NCI-H146 treated with DMSO at 0.1 percent for 48 hours (cell line): ENCODE results near the gene NR4A1.

ENCODE experiments used
- DNase-seq: peaks from one replicate; lab custom pipeline; 2025; ENCODE audit not compliant: unreplicated experiment; lab: John Stamatoyannopoulos, UW

The NR4A1 gene

DNA sequence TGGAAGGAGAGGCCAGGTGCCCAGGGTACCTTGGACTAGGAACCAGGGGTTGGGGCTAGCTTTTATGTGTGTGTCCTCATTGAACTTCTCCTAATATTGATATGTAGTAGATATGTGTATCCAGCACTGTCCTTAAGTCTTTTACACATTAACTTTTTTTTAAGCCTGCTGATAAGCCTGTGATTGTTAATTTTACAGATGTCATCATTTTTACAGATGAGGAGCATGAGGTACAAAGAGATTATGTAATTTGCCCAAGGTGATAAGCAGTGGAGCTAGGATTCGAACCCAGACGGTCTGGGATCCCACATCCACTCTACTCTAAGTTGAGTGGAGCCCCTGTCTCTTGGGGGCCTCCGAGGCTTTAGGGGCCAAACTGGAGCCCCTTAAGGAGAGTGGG, 10.2 kb upstream of the NR4A1 start:
- DNase-seq = no peak

DNA sequence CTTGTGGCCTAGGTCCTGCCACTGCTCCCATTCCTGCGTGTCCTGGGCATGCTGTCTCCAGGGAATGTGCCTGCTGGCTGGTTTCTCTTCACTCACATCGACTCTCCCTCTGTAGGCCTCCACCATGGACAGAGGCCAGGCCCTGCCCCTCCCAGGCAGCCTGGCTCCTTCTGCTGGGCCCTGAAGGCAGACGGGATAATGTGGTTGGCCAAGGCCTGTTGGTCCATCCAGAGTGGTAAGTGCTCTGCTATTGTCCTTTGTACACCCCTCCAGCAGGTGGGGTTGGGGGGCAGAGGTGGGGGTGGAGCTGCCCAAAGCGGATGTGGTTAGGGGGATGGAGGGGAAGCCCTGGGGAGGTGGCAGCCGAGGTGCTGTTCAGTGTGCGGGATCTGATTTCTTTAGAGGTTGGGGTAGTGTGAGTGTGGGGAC, 9.5 kb upstream of the NR4A1 start:
- DNase-seq = no peak

DNA sequence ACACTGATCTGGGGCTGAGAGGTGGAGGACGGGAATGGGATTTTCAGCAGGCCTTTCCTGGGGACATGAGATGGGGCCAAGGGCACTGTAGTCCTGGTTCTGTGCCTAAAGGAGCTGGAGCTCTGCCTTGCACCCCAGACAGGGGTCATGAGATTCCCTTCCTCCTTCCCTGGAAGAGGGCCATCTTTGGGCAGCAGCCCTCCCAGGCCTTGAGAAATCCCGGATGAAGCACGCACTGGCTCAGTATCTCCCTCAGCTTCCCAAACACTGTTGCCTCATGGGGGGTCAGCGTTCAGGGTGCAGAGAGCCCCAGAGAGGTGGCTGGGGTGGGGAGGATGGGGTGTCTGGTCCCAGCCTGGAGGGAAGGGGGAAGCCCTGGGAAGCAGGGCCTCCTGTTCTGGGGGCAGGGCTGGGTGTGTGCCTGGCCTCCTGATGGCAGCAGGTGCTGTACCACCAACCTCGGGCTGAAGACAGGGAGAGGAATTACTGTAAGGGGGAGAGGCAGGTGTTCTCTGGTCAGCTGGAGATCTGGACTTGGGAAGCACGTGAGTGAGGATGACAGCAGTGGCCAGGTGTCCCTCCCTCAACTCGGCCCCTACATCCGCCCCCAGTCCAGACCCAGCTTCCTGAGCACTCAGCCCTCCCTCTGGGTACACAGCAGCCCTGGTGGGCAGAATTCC, 8.4 kb upstream of the NR4A1 start:
- peak; percentile 79 for DNase-seq

DNA sequence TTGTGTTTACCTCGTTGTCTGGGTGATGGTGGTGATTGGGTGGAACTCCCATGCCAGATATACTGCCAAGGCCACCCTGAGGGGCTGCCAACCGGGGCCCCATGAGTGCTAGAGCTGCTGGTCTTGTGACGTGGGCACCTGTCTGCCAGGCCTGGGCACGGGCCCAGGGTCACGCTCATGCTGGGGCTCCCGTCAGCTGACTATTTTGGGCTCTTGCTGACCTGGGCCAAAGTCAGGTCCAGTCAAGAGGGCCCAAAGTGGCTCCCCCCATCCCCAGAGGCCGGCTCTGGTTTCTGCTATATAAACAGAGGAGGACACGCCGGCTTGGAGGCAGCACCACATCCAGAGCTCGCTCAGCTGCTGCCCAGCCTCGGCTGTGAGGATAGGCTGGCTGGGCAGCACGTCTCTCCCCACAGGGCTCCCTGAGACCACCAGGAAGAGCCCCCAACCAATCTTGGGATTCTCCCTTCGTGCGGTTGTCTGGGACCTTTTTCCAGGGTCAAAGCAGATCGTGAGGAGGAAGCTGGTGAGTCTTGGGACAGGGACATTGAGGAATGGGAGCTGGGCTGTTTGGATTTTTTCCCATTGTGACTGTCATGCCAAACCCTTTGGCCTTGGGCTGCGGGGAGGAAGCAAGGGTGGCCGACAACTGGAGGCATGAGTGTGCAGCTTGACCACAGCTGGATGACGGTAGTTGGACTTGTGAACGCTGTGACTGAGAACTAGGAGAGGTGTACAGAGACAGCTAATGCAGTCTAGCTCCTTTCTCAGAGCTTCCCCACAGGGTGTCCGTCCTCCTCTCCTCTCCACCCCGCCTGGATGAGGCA, 7.6 kb upstream of the NR4A1 start:
- no peak for DNase-seq

DNA sequence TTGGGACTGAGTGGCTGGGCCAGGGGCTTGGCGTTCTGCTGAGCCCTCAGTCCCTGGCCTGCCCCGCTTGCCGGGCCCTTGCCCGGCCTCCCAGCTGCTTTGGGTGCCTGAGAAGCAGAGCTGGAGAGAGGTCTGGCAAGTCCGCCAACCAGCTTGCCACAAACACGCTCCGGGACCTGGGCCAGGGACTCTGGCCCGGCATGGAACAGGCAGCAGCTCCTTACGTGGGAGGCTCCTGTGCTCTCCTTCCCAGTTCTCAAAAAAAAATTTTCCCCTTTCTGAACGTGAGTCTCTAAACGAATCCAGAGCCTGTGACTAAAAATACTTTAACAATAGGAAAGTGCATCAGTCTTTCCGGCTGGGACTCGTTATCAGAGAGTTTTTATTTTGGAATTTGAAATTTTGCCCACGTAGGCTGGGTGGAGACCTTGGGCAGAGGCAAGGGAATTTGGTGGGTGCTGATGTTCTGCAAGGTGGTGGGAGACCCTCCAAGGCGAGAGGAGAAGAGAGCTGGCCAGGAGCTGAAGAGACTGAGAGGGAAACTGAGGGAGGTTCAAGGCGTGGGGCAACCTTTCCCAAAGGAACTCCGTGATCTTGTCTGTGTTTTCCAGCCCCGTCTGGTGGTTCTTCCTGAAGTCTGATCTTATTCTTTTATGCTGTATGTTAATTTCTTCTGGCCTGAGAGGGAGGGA, 6.8 kb upstream of the NR4A1 start:
- DNase-seq = no peak

DNA sequence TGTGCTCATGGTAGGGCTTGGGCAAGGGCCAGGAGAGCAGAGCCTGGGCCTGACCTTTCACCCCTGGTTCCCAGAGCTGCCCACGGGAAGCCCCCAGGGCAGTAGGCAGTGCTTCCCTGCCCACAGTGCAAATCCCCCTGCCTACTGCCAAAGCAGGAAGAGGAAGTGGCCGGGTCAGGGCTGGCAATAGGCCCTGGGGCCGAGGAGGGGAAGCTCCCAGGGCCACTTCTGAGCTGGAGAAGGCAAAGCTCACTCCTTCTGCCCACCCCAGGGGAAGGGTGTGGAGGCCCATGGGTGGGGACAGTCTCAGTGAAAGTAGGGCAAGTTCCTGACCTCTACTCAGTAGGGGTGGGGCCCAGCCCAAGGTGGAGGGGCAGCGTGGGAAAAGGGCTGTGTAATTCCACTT, 5.4 kb upstream of the NR4A1 start:
- DNase-seq = no peak

DNA sequence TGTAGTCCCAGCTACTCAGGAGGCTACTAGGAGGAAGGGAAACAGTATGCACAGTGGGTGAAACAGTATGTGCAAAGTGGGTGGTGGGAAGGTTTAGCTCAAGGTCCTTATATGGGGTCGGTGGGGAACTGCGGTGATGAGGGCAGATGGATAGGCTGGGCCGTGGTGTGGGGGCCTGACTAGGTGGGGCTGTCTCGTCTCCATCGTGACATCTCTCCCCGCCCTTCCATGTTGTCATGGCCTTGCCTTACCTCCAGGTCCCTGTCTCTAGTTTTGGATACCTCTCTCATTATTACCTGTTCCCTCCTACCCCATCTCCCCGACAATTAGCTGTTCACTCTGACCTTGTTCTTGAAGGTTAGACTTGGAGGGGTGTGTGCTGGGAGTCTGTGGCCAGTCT, 4.4 kb upstream of the NR4A1 start:
- DNase-seq = no peak

DNA sequence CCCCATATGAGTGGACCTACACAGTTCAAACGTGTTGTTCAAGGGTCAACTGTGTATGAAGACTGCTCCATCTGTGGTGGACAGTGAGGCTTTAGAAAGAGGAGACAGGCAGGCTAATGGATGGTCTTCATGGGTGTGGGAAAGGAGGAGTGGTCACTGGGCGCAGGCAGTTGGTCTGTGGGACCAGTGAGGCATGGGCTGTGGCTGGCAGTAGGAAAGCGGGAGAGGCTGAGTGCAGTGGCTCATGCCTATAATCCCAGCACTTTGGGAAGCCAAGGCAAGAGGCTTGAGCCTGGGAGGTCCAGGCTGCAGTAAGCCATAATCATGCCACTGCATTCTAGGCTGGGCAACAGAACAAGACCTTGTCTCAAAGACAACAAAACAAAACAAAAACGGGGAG, 2.0 kb upstream of the NR4A1 start:
- no peak for DNase-seq

DNA sequence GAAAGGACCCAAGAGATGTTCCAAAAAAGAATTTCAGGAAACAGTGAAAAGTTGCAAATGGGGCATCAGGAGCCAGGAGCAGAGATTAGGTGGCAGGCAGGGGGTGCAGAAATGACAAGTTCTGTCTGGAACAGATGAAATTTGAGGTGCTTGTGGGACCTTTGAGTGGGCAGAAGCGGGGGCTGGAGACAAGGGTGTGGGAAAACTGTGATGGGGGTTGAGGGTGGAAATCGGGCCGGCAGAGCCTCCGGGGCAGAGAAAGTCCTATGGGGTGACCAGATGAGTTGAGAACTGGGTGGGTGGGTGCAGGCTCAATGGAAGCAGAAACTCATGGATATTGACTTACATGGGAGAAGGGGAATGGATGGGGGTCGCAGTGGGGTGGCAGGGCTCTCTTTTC, 1.6 kb upstream of the NR4A1 start:
- DNase-seq = no peak

DNA sequence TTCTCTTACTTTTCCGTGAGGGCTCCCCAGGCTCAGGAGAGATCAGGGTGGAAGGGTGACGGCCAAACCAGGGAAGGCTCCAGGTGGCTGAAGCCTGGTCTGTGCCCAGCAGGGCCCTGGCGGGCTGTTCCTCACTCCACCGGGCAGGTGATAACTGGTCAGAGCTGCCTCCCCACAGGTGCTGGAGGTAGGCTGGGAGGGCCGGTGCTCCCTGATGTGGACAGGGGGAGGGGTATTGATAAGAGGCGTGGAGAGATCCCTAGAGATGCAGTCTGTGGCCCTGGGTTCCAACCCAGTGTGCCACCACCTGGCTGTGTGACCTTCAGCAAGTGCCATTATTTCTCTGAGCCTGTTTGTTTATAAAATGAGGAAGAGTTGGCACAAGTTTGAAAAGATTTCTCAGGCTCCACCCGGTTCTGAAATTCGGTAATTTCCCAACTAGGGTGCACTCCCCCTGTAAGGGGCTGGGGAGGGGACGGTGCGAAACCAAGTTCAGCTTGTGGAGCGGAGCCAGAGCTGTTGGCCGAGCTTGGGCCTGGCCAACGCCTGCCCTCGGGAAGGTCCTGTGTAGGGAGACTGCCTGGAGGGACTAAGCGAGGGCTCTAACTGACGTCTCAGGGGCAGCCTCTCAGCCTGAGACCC, 1.0 kb upstream of the NR4A1 start:
- peak; percentile 86 for DNase-seq

DNA sequence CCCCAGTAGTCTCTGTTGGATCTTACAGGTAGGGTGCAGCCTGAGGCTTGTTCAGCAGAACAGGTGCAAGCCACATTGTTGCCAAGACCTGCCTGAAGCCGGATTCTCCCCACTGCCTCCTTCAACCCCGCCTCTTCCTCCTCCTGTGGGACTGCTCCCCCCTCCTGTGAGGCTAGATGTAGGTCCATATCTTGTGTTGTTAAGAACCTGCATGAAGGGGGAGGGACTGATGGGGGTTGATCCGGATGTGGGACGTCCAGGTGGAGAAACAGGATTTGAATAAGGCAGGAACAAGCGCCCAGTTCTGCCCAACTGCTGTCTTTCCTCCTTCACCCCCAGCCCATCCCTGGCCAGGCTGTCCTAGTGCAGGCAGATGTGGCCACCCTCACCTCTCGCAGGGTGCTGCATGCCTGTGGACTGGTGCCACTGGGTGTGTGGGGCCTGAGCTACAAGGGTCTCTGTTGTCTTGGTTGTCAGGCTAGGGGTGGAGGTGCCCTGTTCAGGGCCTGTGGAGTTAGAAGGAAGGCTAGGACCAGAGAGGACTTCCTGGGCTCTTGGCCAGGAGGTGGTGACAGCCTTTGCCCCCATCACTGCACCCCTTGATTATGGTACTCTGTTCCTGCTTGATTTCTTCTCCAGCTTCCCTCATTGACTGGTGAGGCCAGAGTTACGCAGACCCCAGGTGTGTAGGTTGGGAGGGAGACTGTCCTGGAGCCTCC, 1.4 kb downstream of the NR4A1 start:
- DNase-seq = no peak

DNA sequence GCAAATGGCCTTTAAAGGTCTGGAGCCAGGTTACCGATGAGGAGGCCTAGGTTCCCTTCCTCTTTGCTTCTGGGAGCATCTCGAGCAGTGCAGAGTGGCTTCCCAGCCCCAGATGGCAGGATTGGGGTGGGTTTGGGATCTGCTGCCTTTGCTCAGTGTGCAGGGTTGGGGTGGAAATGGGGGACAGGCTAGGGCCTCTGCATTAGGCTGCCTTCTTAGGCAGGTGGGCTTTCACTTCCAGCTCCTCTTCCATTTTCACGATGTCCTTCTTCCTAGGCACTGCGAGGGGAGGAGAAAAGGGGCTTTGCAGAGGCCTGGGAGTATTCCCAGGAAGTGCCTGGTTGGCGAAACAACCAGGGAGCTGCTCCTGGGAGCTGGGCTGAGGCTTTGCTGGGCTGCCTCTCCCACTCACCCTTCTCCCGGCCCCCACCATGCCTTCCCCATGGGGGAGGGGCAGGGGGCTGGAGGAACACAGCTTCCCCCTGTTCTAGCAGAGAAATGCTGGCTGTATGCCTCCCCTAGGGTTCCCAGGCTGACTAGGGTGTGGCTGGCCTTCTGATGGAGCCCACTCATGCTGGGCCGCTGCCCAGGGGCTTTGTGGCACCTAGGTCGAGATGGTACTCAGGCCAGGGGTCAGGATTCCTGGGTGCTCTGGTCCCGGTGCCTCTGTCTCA, 2.4 kb downstream of the NR4A1 start:
- no peak for DNase-seq

DNA sequence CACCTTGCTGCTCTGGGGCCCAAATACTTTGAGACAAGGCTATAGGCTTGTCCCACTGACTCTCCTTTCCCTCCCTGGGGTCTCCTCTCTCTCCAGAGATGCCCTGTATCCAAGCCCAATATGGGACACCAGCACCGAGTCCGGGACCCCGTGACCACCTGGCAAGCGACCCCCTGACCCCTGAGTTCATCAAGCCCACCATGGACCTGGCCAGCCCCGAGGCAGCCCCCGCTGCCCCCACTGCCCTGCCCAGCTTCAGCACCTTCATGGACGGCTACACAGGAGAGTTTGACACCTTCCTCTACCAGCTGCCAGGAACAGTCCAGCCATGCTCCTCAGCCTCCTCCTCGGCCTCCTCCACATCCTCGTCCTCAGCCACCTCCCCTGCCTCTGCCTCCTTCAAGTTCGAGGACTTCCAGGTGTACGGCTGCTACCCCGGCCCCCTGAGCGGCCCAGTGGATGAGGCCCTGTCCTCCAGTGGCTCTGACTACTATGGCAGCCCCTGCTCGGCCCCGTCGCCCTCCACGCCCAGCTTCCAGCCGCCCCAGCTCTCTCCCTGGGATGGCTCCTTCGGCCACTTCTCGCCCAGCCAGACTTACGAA, 3.1 kb downstream of the NR4A1 start:
- no peak for DNase-seq

DNA sequence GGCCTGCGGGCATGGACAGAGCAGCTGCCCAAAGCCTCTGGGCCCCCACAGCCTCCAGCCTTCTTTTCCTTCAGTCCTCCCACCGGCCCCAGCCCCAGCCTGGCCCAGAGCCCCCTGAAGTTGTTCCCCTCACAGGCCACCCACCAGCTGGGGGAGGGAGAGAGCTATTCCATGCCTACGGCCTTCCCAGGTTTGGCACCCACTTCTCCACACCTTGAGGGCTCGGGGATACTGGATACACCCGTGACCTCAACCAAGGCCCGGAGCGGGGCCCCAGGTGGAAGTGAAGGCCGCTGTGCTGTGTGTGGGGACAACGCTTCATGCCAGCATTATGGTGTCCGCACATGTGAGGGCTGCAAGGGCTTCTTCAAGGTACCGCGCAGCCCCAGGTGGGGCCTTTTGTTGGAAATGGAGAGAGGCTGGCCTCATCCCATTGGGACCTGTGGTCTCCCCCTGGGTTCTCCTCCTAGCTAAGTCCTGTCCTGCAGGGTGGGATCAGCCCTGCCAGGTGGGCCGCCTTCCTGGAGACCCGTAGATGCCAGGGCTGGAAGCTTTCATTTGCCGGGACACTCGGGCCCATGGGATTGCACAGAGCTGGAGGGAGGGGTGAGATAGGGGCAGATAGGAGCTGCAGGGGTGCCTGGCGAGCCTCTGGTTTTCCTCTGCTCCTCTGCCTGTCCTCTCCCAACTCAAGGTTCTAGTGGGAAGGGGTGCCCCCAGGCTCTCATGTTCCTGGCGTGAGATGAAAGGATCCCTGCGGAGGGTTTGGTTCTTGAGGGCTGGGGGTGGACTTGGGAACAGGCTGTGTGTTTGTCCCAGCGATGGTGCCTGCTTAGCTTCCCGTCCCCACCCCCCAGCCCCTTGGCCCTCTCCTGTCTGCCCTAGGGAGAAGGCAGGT, 3.8 kb downstream of the NR4A1 start:
- no peak for DNase-seq

DNA sequence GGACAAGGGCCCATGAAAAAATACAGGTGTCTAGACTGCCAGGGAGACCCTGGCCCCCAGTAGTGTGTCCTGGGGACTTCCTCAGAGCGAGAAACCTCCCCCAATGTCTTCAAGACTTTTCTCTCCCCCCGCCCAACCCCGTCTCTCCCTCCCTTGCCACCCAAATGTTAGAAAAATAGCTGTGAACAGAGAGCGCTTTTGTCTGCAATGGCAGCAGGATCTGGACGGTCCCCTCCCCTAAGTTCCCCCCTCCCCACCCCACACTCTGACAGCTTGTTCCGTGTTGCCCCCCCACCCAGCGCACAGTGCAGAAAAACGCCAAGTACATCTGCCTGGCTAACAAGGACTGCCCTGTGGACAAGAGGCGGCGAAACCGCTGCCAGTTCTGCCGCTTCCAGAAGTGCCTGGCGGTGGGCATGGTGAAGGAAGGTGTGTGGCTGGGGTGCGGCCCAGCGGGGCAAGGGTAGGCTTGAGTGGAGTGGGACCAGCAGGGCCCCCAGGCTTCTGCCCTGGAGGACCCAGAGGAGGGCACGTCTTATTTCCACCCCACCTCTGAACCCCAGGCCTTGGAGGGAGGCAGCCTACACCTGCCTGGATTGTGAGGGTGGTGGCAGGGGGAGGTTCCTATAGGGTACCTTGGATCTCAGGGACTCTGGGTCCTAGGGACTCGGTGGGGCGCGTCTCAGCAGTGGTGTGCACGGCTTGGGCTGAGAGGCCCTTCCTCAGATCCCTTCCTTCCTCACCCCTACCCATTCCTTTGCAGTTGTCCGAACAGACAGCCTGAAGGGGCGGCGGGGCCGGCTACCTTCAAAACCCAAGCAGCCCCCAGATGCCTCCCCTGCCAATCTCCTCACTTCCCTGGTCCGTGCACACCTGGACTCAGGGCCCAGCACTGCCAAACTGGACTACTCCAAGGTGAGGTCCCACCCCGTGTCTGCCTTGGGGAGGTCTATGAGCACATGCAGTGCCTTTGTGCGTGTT, 4.8 kb downstream of the NR4A1 start:
- DNase-seq = no peak

DNA sequence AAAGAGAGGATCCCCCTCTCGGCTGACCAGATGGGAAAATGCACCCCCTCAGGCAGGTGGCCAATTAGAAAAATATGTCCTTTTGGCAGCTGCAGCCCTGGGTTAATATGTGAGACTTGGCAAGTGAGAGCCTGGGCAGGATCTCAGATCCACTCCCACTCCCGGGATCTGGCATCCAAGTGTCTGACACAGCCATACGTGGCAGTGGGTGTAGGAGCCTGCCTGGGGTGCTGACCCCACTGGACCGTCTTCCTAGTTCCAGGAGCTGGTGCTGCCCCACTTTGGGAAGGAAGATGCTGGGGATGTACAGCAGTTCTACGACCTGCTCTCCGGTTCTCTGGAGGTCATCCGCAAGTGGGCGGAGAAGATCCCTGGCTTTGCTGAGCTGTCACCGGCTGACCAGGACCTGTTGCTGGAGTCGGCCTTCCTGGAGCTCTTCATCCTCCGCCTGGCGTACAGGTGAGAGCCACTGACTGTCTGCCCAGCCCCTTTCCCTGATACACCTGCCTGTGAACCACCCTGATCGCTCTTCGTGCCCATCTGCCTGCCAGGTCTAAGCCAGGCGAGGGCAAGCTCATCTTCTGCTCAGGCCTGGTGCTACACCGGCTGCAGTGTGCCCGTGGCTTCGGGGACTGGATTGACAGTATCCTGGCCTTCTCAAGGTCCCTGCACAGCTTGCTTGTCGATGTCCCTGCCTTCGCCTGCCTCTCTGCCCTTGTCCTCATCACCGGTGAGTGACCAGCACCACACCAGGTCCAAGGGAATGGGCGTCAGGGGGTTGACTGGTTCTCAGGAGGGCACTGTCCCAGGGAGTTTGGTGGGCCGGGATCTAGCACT, 5.8 kb downstream of the NR4A1 start:
- no peak for DNase-seq
